ENCODE measurements around the gene ARHGAP18. TPM values are rescaled to one million over a fixed set of nuclear protein-coding genes. Genes with fewer than 3 reads are reported as not detected.
"Not testable (repeated sequence)": the region's sequence is repeated elsewhere in the genome, so short reads cannot be mapped to it uniquely, and the experiment has no call there.

Gene ARHGAP18
- total and polyA plus RNA-seq, 4 experiments from 2014 or later: 2.3 to 4.6 (median 4.0) TPM

DNA sequence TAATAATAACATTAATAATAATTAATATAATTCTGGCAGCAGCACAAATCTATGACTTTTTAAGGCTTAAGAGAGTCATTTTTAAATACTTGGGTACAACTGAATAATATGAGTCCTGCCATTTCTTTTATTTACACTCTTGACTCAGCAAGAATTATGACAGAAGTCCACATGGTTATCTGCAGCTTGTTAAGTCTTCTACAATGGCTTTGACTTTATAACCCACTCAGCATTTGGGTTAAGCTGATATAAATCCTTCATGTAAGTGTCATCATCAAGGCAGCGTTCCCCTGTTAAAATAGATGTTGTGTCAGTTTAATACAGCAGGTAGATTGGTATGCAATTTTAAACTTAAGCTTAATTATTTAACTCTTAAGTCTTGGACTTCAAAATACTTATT lies 131.7 kb downstream of the ARHGAP18 start:
- H3K4me3 Mint-ChIP-seq: no peak overlapping the region

DNA sequence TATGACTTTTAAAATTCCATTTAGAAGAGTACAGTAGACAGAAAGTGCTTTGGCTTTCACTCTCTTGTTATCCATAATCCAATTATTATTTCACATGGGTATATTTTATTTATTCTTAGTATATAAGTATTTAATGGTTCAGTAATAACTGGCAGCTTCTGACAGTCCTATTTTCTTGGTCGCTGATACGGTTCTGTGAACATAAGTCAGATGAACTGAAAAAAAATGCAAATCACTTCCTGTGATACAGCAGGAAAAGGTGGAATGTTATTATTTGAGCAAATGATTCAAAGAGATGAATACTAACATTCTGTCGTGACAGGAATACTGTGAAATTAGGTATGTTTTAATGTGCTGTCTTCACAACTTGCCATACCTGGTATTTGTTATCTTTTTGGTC lies 132.3 kb downstream of the ARHGAP18 start:
- POLR2A ChIA-PET (ENCODE audit: partially characterized antibody): no interaction called here
- Mint-ChIP-seq H3K4me1 (peaks cover 3 to 8% (median 7%) of the 10 kb centered on the region in 4 donors), H3K9me3 (peaks cover 0 to 5% (median 0%) of the 10 kb centered on the region in 8 donors), H3K36me3 (peaks cover 3 to 5% of the 10 kb centered on the region in 2 donors), H3K27ac (no peak overlapping the region), H3K27me3 (no peaks in the 10 kb centered on the region), H3K4me3 (no peak overlapping the region)
- intact Hi-C loops (cut with micrococcal nuclease): loop anchor here (10.0 kb wide), 1 partner anchor 203 kb away; no protein-coding TSS in a partner anchor
- Histone ChIP-seq H3K9me3 (ENCODE audit: control insufficient read depth in 1 of 2, low read length in 2 of 2) (no peaks in the 10 kb centered on the region), H3K36me3 (ENCODE audit: insufficient read depth, low read length) (no peaks in the 10 kb centered on the region), H3K4me1 (ENCODE audit: insufficient read depth, low read length) (no peaks in the 10 kb centered on the region), H3K27ac (ENCODE audit: low read depth, low read length) (no peak overlapping the region), H3K4me3 (ENCODE audit: low read length in 2 of 2) (no peak overlapping the region), H3K27me3 (ENCODE audit: insufficient read depth, low read length) (no peaks in the 10 kb centered on the region)
- CTCF ChIA-PET (ENCODE audit: partially characterized antibody): interaction anchor here (0.9 to 1.6 kb wide), 3 partner anchors 12 to 80 kb away, joined by 3 to 4 read pairs (median 4); no protein-coding TSS in a partner anchor
- DNase-seq: no peak

More for the DNA sequence above, 131.7 kb downstream of the ARHGAP18 start:
- H3K27me3 Mint-ChIP-seq: no peaks in the 10 kb centered on the region
- no peak overlapping the region for H3K27ac ChIP-seq (ENCODE audit: low read depth, low read length)
- H3K4me3 ChIP-seq (ENCODE audit: low read length in 2 of 2): no peak overlapping the region
- CTCF ChIA-PET (ENCODE audit: partially characterized antibody): interaction anchor here (1.1 to 1.6 kb wide), 2 partner anchors 20 to 80 kb away, joined by 4 to 7 read pairs; no protein-coding TSS in a partner anchor
- H3K9me3 ChIP-seq (ENCODE audit: control insufficient read depth in 1 of 2, low read length in 2 of 2): no peaks in the 10 kb centered on the region
- H3K36me3 Mint-ChIP-seq: peaks cover 0 to 3% of the 10 kb centered on the region in 2 donors
- POLR2A ChIA-PET (ENCODE audit: partially characterized antibody): no interaction called here
- H3K4me1 Mint-ChIP-seq: peaks cover 3 to 8% (median 7%) of the 10 kb centered on the region in 4 donors
- no peak overlapping the region for H3K27ac Mint-ChIP-seq
- H3K4me1 ChIP-seq (ENCODE audit: insufficient read depth, low read length): no peaks in the 10 kb centered on the region
- H3K36me3 ChIP-seq (ENCODE audit: insufficient read depth, low read length): no peaks in the 10 kb centered on the region
- H3K9me3 Mint-ChIP-seq: peaks cover 0 to 5% (median 0%) of the 10 kb centered on the region in 8 donors
- DNase-seq: no peak
- intact Hi-C loops (cut with micrococcal nuclease): loop anchor here (10.0 kb wide), 1 partner anchor 204 kb away; no protein-coding TSS in a partner anchor
- H3K27me3 ChIP-seq (ENCODE audit: insufficient read depth, low read length): no peaks in the 10 kb centered on the region

DNA sequence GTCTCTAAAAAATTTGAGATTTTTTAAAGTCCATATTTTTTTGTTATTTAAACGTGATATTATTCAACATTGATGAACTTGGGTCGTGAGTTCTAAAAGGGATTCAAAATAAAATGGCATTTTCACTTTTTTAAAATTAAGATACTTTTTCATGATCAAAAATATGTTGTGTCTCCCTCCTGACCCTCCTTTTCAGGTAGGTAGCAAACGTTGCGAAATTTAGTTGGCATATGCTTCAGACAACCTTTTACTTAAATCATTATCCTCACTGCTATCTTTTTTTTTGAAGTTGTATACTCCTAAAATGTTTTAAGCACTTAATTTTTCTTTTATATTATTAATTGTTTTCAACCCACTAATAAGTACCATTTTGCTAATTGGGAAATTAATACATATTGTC lies 133.5 kb downstream of the ARHGAP18 start:
- peaks cover 3 to 8% (median 7%) of the 10 kb centered on the region in 4 donors for H3K4me1 Mint-ChIP-seq
- no peak for DNase-seq
- POLR2A ChIA-PET (ENCODE audit: partially characterized antibody): no interaction called here
- peaks cover 0 to 7% (median 2%) of the 10 kb centered on the region in 8 donors for H3K9me3 Mint-ChIP-seq
- no peak overlapping the region for H3K4me3 ChIP-seq (ENCODE audit: low read length in 2 of 2)
- CTCF ChIA-PET (ENCODE audit: partially characterized antibody): no interaction called here
- no peak overlapping the region for H3K27ac Mint-ChIP-seq
- no peaks in the 10 kb centered on the region for H3K27me3 Mint-ChIP-seq
- peaks cover 3 to 13% of the 10 kb centered on the region in 2 donors for H3K36me3 Mint-ChIP-seq
- H3K9me3 ChIP-seq (ENCODE audit: control insufficient read depth in 1 of 2, low read length in 2 of 2): no peaks in the 10 kb centered on the region
- no peaks in the 10 kb centered on the region for H3K27me3 ChIP-seq (ENCODE audit: insufficient read depth, low read length)
- no peaks in the 10 kb centered on the region for H3K36me3 ChIP-seq (ENCODE audit: insufficient read depth, low read length)
- H3K27ac ChIP-seq (ENCODE audit: low read depth, low read length): no peak overlapping the region
- intact Hi-C loops (cut with micrococcal nuclease): loop anchor here (10.0 kb wide), 1 partner anchor 202 kb away; no protein-coding TSS in a partner anchor
- no peaks in the 10 kb centered on the region for H3K4me1 ChIP-seq (ENCODE audit: insufficient read depth, low read length)
- H3K4me3 Mint-ChIP-seq: no peak overlapping the region

DNA sequence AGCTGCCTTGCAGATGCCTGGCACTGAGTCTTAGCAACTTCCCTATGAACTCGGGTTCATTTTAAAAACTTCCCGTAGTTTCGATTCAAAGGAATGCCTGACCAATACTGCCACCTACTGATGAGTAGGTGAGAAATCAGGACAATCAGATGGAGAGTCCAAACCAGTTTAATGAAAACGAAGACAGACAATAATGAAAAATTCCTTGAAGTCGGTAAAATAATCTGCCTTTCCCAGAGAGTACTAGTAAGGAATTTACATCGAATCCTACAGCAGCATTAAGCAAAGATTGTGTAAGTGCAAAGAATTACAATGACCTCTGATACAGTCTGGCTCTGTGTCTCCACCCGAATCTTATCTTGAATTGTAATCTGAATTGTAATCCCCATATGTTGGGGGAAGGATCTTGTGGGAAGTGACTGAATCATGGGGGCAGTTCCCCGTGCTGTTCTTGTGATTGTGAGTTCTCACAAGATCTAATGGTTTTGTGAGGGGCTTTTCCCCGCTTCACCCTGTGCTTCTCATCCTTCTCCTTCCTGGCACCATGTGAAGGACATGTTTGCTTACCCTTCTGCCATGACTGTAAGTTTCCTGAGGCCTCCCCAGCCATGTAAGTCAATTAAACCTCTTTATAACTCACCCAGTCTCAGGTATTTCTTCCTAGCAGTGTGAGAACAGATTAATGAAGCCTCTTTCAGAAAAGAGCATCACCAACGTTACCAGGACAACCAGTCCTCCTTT lies 134.4 kb downstream of the ARHGAP18 start:
- peak in 4 of 5 donors; percentile 14 to 30 (median 18) for DNase-seq
- no peaks in the 10 kb centered on the region for H3K36me3 ChIP-seq (ENCODE audit: insufficient read depth, low read length)
- H3K4me3 Mint-ChIP-seq: peak overlapping the region; percentile 15 to 64 (median 50)
- H3K27ac Mint-ChIP-seq: peak overlapping the region in 1 of 7 donors; percentile 57
- H3K4me1 Mint-ChIP-seq: peaks cover 3 to 8% (median 7%) of the 10 kb centered on the region in 4 donors
- intact Hi-C loops (cut with micrococcal nuclease): loop anchor here (1.0 to 10.0 kb wide), 2 partner anchors 76 to 201 kb away; no protein-coding TSS in a partner anchor
- H3K9me3 ChIP-seq (ENCODE audit: control insufficient read depth in 1 of 2, low read length in 2 of 2): no peaks in the 10 kb centered on the region
- peaks cover 6 to 22% of the 10 kb centered on the region in 2 donors for H3K36me3 Mint-ChIP-seq
- H3K27me3 Mint-ChIP-seq: no peaks in the 10 kb centered on the region
- no peak overlapping the region for H3K27ac ChIP-seq (ENCODE audit: low read depth, low read length)
- peaks cover 0 to 11% (median 6%) of the 10 kb centered on the region in 8 donors for H3K9me3 Mint-ChIP-seq
- ChIA-PET CTCF (ENCODE audit: partially characterized antibody) (interaction anchor here (0.6 to 2.0 kb wide), 10 partner anchors 9 to 205 kb away, joined by 3 to 20 read pairs (median 4); no protein-coding TSS in a partner anchor), POLR2A (ENCODE audit: partially characterized antibody) (interaction anchor here (0.8 kb wide), 1 partner anchor 445 kb away, joined by 5 read pairs; no protein-coding TSS in a partner anchor)
- no peak overlapping the region for H3K4me3 ChIP-seq (ENCODE audit: low read length in 2 of 2)
- no peaks in the 10 kb centered on the region for H3K27me3 ChIP-seq (ENCODE audit: insufficient read depth, low read length)
- no peaks in the 10 kb centered on the region for H3K4me1 ChIP-seq (ENCODE audit: insufficient read depth, low read length)

DNA sequence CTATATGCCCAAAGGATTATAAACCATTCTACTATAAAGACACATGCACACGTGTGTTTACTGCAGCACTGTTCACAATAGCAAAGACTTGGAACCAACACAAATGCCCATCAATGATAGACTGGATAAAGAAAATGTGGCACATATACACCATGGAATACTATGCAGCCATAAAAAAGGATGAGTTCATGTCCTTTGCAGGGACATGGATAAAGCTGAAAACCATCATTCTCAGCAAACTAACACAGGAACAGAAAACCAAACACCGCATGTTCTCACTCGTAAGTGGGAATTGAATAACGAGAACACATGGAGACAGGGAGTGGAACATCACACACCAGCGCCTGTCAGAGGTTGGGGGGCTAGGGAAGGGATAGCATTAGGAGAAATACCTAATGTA lies 135.4 kb downstream of the ARHGAP18 start:
- CTCF ChIA-PET (ENCODE audit: partially characterized antibody): interaction anchor here (0.8 to 2.0 kb wide), 9 partner anchors 9 to 204 kb away, joined by 3 to 20 read pairs (median 3); no protein-coding TSS in a partner anchor
- POLR2A ChIA-PET (ENCODE audit: partially characterized antibody); H3K36me3 ChIP-seq (ENCODE audit: insufficient read depth, low read length); H3K9me3 ChIP-seq (ENCODE audit: control insufficient read depth in 1 of 2, low read length in 2 of 2); H3K4me1 Mint-ChIP-seq; H3K27ac ChIP-seq (ENCODE audit: low read depth, low read length); H3K4me1 ChIP-seq (ENCODE audit: insufficient read depth, low read length); H3K4me3 ChIP-seq (ENCODE audit: low read length in 2 of 2); H3K27me3 Mint-ChIP-seq; H3K27ac Mint-ChIP-seq; DNase-seq; H3K27me3 ChIP-seq (ENCODE audit: insufficient read depth, low read length): not testable (repeated sequence)
- Mint-ChIP-seq H3K36me3 (peaks cover 6 to 27% of the 10 kb centered on the region in 2 donors), H3K9me3 (peaks cover 0 to 12% (median 7%) of the 10 kb centered on the region in 8 donors), H3K4me3 (peak overlapping the region in 3 of 8 donors; percentile 6 to 9 (median 7))
- intact Hi-C loops (cut with micrococcal nuclease): loop anchor here (1.0 to 10.0 kb wide), 2 partner anchors 75 to 200 kb away; no protein-coding TSS in a partner anchor

DNA sequence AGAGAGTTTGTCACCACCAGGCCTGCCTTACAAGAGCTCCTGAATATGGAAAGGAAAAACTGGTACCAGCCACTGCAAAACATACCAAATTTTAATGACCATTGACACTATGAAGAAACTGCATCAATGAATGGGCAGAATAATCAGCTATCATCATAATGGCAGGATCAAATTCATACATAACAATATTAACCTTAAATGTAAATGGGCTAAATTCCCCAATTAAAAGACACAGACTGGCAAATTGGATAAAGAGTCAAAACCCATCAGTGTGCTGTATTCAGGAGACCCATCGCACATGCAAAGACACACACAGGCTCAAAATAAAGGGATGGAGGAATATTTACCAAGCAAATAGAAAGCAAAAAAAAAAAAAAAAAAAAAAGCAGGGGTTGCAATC lies 139.0 kb downstream of the ARHGAP18 start:
- H3K27me3 Mint-ChIP-seq; H3K4me1 Mint-ChIP-seq; H3K27ac Mint-ChIP-seq; H3K27ac ChIP-seq (ENCODE audit: low read depth, low read length); H3K4me1 ChIP-seq (ENCODE audit: insufficient read depth, low read length); DNase-seq; POLR2A ChIA-PET (ENCODE audit: partially characterized antibody); H3K27me3 ChIP-seq (ENCODE audit: insufficient read depth, low read length); H3K4me3 Mint-ChIP-seq; H3K4me3 ChIP-seq (ENCODE audit: low read length in 2 of 2); H3K9me3 ChIP-seq (ENCODE audit: control insufficient read depth in 1 of 2, low read length in 2 of 2); H3K36me3 ChIP-seq (ENCODE audit: insufficient read depth, low read length): not testable (repeated sequence)
- Mint-ChIP-seq H3K36me3 (peaks cover 3 to 27% of the 10 kb centered on the region in 2 donors), H3K9me3 (peaks cover 0 to 12% (median 7%) of the 10 kb centered on the region in 8 donors)
- CTCF ChIA-PET (ENCODE audit: partially characterized antibody): interaction anchor here (1.9 kb wide), 1 partner anchor 71 kb away, joined by 9 read pairs; no protein-coding TSS in a partner anchor
- intact Hi-C loops (cut with micrococcal nuclease): loop anchor here (10.0 kb wide), 1 partner anchor 196 kb away; no protein-coding TSS in a partner anchor

DNA sequence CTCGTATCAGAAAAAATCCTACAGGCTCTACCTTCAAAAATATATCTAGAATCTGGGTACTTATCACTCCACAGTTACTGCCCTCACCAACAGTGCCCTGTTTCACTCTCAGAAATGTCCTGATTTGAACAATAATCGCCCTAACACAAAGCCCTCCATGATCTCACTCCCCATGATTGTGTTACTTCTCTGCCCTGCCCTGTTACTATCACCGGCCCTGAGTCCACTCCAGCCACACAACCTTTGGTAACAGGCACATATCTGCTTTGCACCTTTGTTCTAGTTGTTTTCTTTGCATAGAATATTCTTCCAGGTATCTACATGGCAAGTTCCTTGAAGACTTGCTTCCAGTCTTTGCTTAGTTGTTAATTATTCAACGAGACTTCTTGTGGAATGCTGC lies 142.0 kb downstream of the ARHGAP18 start:
- CTCF ChIA-PET (ENCODE audit: partially characterized antibody): no interaction called here

More for the DNA sequence above, 142.0 kb downstream of the ARHGAP18 start:
- Mint-ChIP-seq H3K9me3 (peaks cover 0 to 12% (median 5%) of the 10 kb centered on the region in 8 donors), H3K4me1 (no peaks in the 10 kb centered on the region), H3K36me3 (peaks cover 3 to 25% of the 10 kb centered on the region in 2 donors), H3K4me3 (no peak overlapping the region), H3K27ac (no peak overlapping the region), H3K27me3 (no peaks in the 10 kb centered on the region)
- Histone ChIP-seq H3K27ac (ENCODE audit: low read depth, low read length) (no peak overlapping the region), H3K4me3 (ENCODE audit: low read length in 2 of 2) (no peak overlapping the region), H3K27me3 (ENCODE audit: insufficient read depth, low read length) (no peaks in the 10 kb centered on the region), H3K9me3 (ENCODE audit: control insufficient read depth in 1 of 2, low read length in 2 of 2) (no peaks in the 10 kb centered on the region), H3K4me1 (ENCODE audit: insufficient read depth, low read length) (no peaks in the 10 kb centered on the region), H3K36me3 (ENCODE audit: insufficient read depth, low read length) (no peaks in the 10 kb centered on the region)
- POLR2A ChIA-PET (ENCODE audit: partially characterized antibody): no interaction called here
- no peak for DNase-seq
- intact Hi-C loops (cut with micrococcal nuclease): no loop called here

All from CD4-positive, alpha-beta memory T cell (primary cell).